OCI-LY7 (cell line): Measurements from ENCODE around the gene BRSK1.

Source experiments
- EZH2phosphoT487 ChIP-seq: fragments of 200-600 bp; sonication (generic); IDR thresholded peaks from 2 replicates; pipeline ENCODE4 v1.6.1; 2018; ENCODE audit warnings: low read depth, borderline replicate concordance, mild to moderate bottlenecking, mixed run types, antibody characterized with exemption, low read length, moderate library complexity, mixed read lengths
- TF ChIP-seq, protein P1 (sequence below): fragments of 200-600 bp; sonication (generic); conservative IDR thresholded peaks from 2 replicates; pipeline ENCODE4 v1.5.1; 2014; ENCODE audit warnings: mild to moderate bottlenecking, antibody characterized with exemption, low read length, moderate library complexity, mixed read lengths

- TF ChIP-seq, protein P1, sequence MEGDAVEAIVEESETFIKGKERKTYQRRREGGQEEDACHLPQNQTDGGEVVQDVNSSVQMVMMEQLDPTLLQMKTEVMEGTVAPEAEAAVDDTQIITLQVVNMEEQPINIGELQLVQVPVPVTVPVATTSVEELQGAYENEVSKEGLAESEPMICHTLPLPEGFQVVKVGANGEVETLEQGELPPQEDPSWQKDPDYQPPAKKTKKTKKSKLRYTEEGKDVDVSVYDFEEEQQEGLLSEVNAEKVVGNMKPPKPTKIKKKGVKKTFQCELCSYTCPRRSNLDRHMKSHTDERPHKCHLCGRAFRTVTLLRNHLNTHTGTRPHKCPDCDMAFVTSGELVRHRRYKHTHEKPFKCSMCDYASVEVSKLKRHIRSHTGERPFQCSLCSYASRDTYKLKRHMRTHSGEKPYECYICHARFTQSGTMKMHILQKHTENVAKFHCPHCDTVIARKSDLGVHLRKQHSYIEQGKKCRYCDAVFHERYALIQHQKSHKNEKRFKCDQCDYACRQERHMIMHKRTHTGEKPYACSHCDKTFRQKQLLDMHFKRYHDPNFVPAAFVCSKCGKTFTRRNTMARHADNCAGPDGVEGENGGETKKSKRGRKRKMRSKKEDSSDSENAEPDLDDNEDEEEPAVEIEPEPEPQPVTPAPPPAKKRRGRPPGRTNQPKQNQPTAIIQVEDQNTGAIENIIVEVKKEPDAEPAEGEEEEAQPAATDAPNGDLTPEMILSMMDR, result no peak
- TF ChIP-seq EZH2phosphoT487, result no peak
These were observed at the start of gene BRSK1 for GRCh38 chr19:55283548-55284377.
